Measurements from ENCODE around the gene TRIM47. TPM values are rescaled to one million over a fixed set of nuclear protein-coding genes. Genes with fewer than 3 reads are reported as not detected.
A peak's percentile ranks its signal among the peaks of the same experiment; 100 is the strongest.

The TRIM47 gene
- total and polyA plus RNA-seq, 3 donors from 2014 or later, result 18.3 to 48.6 (median 43.5) TPM

GRCh38 chr17:75824666-75825065 lies 53.7 kb downstream of the TRIM47 start:
- Histone ChIP-seq H3K36me3 (ENCODE audit: low read depth, missing control alignments) (no peaks in the 10 kb centered on the region), H3K27ac (peak overlapping the region; percentile 47 to 76), H3K9me3 (no peaks in the 10 kb centered on the region), H3K4me1 (peaks cover 30% of the 10 kb centered on the region), H3K27me3 (no peaks in the 10 kb centered on the region), H3K4me3 (no peak overlapping the region)
- intact Hi-C loops (cut with DNase I; ENCODE audit: low total_unique reads), result no loop called here
- no peak for DNase-seq
- TF ChIP-seq CTCF (IDR thresholded peaks at IDR 0.05) (no peak), POLR2A (IDR thresholded peaks at IDR 0.05) (no peak)
- WGBS, 2 donors, result 35 to 44% methylated on average over 2 of the region's 2 CpGs

Other genes with a start within 250 kb of the TRIM47 start
- gene SMIM5, start 245.1 kb downstream of the TRIM47 start, total RNA-seq, result 1 to 10 TPM; 2.0 TPM
- gene SMIM5, start 245.1 kb downstream of the TRIM47 start, polyA plus RNA-seq (ENCODE audit: insufficient read depth, low read depth, low replicate concordance), result 1.9 TPM
- 10 to 100 TPM; 81.4 to 99.6 TPM for gene RECQL5, start 211.4 kb downstream of the TRIM47 start, total RNA-seq
- 60.0 TPM for gene RECQL5, start 211.4 kb downstream of the TRIM47 start, polyA plus RNA-seq (ENCODE audit: insufficient read depth, low read depth, low replicate concordance)
- 10 to 100 TPM; 86.9 to 95.9 TPM for gene SAP30BP, start 211.2 kb downstream of the TRIM47 start, total RNA-seq
- gene SAP30BP, start 211.2 kb downstream of the TRIM47 start, polyA plus RNA-seq (ENCODE audit: insufficient read depth, low read depth, low replicate concordance), result 78.4 TPM
- 10 to 100 TPM in 1 of 2 donors, 1 to 10 TPM in 1; 7.6 to 11.6 TPM for gene ITGB4, start 157.1 kb downstream of the TRIM47 start, total RNA-seq
- 16.4 TPM for gene ITGB4, start 157.1 kb downstream of the TRIM47 start, polyA plus RNA-seq (ENCODE audit: insufficient read depth, low read depth, low replicate concordance)
- 10 to 100 TPM; 31.9 to 50.7 TPM for gene GALK1, start 113.4 kb downstream of the TRIM47 start, total RNA-seq
- 32.1 TPM for gene GALK1, start 113.4 kb downstream of the TRIM47 start, polyA plus RNA-seq (ENCODE audit: insufficient read depth, low read depth, low replicate concordance)
- gene UNK, start 93.8 kb downstream of the TRIM47 start, total RNA-seq, result 10 to 100 TPM; 57.2 to 76.0 TPM
- gene UNK, start 93.8 kb downstream of the TRIM47 start, polyA plus RNA-seq (ENCODE audit: insufficient read depth, low read depth, low replicate concordance), result 66.7 TPM
- 10 to 100 TPM; 15.0 to 20.4 TPM for gene UNC13D, start 34.2 kb downstream of the TRIM47 start, total RNA-seq
- 10.2 TPM for gene UNC13D, start 34.2 kb downstream of the TRIM47 start, polyA plus RNA-seq (ENCODE audit: insufficient read depth, low read depth, low replicate concordance)
- gene WBP2, start 23.2 kb downstream of the TRIM47 start, total RNA-seq, result 100 to 1,000 TPM in 1 of 2 donors, 10 to 100 TPM in 1; 96.1 to 127 TPM
- gene WBP2, start 23.2 kb downstream of the TRIM47 start, polyA plus RNA-seq (ENCODE audit: insufficient read depth, low read depth, low replicate concordance), result 217 TPM
- gene TRIM65, start 18.4 kb upstream of the TRIM47 start, total RNA-seq, result 10 to 100 TPM; 23.4 to 25.5 TPM
- 8.6 TPM for gene TRIM65, start 18.4 kb upstream of the TRIM47 start, polyA plus RNA-seq (ENCODE audit: insufficient read depth, low read depth, low replicate concordance)
- gene MRPL38, start 26.3 kb upstream of the TRIM47 start, total RNA-seq, result 10 to 100 TPM; 88.2 to 88.7 TPM
- gene MRPL38, start 26.3 kb upstream of the TRIM47 start, polyA plus RNA-seq (ENCODE audit: insufficient read depth, low read depth, low replicate concordance), result 101 TPM
- 100 to 1,000 TPM in 1 of 2 donors, 10 to 100 TPM in 1; 81.1 to 119 TPM for gene FBF1, start 62.5 kb upstream of the TRIM47 start, total RNA-seq
- gene FBF1, start 62.5 kb upstream of the TRIM47 start, polyA plus RNA-seq (ENCODE audit: insufficient read depth, low read depth, low replicate concordance), result 85.4 TPM
- gene ACOX1, start 100.6 kb upstream of the TRIM47 start, total RNA-seq, result 10 to 100 TPM; 64.1 to 77.7 TPM
- gene ACOX1, start 100.6 kb upstream of the TRIM47 start, polyA plus RNA-seq (ENCODE audit: insufficient read depth, low read depth, low replicate concordance), result 24.1 TPM
- 10 to 100 TPM; 15.4 to 17.8 TPM for gene TEN1, start 100.7 kb upstream of the TRIM47 start, total RNA-seq
- gene TEN1, start 100.7 kb upstream of the TRIM47 start, polyA plus RNA-seq (ENCODE audit: insufficient read depth, low read depth, low replicate concordance), result 19.5 TPM
- 10 to 100 TPM; 16.9 to 17.1 TPM for gene CDK3, start 122.3 kb upstream of the TRIM47 start, total RNA-seq
- 15.0 TPM for gene CDK3, start 122.3 kb upstream of the TRIM47 start, polyA plus RNA-seq (ENCODE audit: insufficient read depth, low read depth, low replicate concordance)
- gene EVPL, start 148.7 kb upstream of the TRIM47 start, total RNA-seq, result 1 to 10 TPM; 2.7 to 3.5 TPM
- 1.2 TPM for gene EVPL, start 148.7 kb upstream of the TRIM47 start, polyA plus RNA-seq (ENCODE audit: insufficient read depth, low read depth, low replicate concordance)
- gene SRP68, start 193.9 kb upstream of the TRIM47 start, total RNA-seq, result 10 to 100 TPM; 49.2 to 53.4 TPM
- gene SRP68, start 193.9 kb upstream of the TRIM47 start, polyA plus RNA-seq (ENCODE audit: insufficient read depth, low read depth, low replicate concordance), result 79.6 TPM
- gene GALR2, start 196.2 kb upstream of the TRIM47 start, total RNA-seq, result 1 to 10 TPM in 1 of 2 donors, under 1 TPM in 1; 0.31 to 1.6 TPM
- gene GALR2, start 196.2 kb upstream of the TRIM47 start, polyA plus RNA-seq (ENCODE audit: insufficient read depth, low read depth, low replicate concordance), result 0.47 TPM
- gene ZACN, start 200.6 kb upstream of the TRIM47 start, total RNA-seq, result under 1 TPM in 1 of 2 donors, not detected in 1; 0.31 TPM
- gene ZACN, start 200.6 kb upstream of the TRIM47 start, polyA plus RNA-seq (ENCODE audit: insufficient read depth, low read depth, low replicate concordance), result 0.13 TPM
- 100 to 1,000 TPM; 138 TPM for gene EXOC7, start 225.2 kb upstream of the TRIM47 start, total RNA-seq
- 99.1 TPM for gene EXOC7, start 225.2 kb upstream of the TRIM47 start, polyA plus RNA-seq (ENCODE audit: insufficient read depth, low read depth, low replicate concordance)